IMR-90 (cell line): ENCODE results near the gene IL1A. TPM values are rescaled to one million over a fixed set of nuclear protein-coding genes. Genes with fewer than 3 reads are reported as not detected.

Experiments used
- ATAC-seq: fragments of 200-7000 bp; cut with Tn5 transposase; 2 replicates; pipeline ENCODE4 v1.9.1; 2020; ENCODE audit warnings: low read depth, mild to moderate bottlenecking, moderate library complexity
- BruUV-seq: library from RNA; stranded (reverse); fragments of 400-500 nt; replicated peaks from 2 replicates; lab custom pipeline; 2021; lab: Mats Ljungman, UMichigan
- CTCF ChIA-PET: fragments of 300-600 bp; formaldehyde crosslinking; extraction: SDS; loops from one replicate; lab custom pipeline; 2021; ENCODE audit warnings: antibody characterized with exemption; lab: Yijun Ruan, JAX
- POLR2A ChIA-PET: fragments of 300-600 bp; sonication (Branson Sonifier 250); formaldehyde crosslinking; loops from one replicate; lab custom pipeline; 2022; ENCODE audit warnings: antibody characterized with exemption; ENCODE audit not compliant: unreplicated experiment; lab: Charles Lee
- DNase-seq: peaks from one replicate; pipeline ENCODE4 v3.0.0; 2013
- H2AFZ ChIP-seq: replicated peaks from 2 replicates; pipeline ENCODE3; 2013; ENCODE audit warnings: low read length, mild to moderate bottlenecking; ENCODE audit not compliant: poor library complexity
- H2AK5ac ChIP-seq: 2 replicates; pipeline ENCODE4 v1.6.1; 2013; ENCODE audit warnings: low read depth, low read length, inconsistent platforms
- H2AK9ac ChIP-seq: replicated peaks from 2 replicates; pipeline ENCODE3; 2013; ENCODE audit warnings: mild to moderate bottlenecking, low read depth, low read length, moderate library complexity; ENCODE audit not compliant: poor library complexity
- H2BK120ac ChIP-seq: 2 replicates; pipeline ENCODE4 v1.6.1; 2013; ENCODE audit warnings: low read depth, low read length, inconsistent platforms
- H2BK15ac ChIP-seq: 3 replicates; pipeline ENCODE4 v1.6.1; 2013; ENCODE audit warnings: low read depth, low read length, inconsistent platforms
- H2BK20ac ChIP-seq: 2 replicates; pipeline ENCODE4 v1.6.1; 2013; ENCODE audit warnings: low read depth, mild to moderate bottlenecking, inconsistent platforms, low read length, moderate library complexity
- H2BK5ac ChIP-seq: 2 replicates; pipeline ENCODE4 v1.6.1; 2013; ENCODE audit warnings: mild to moderate bottlenecking, low read depth, low read length, inconsistent platforms; ENCODE audit not compliant: poor library complexity, severe bottlenecking
- H3K14ac ChIP-seq: replicated peaks from 2 replicates; pipeline ENCODE4 v1.6.1; 2013; ENCODE audit warnings: low read depth, low read length, inconsistent platforms
- H3K18ac ChIP-seq: 2 replicates; pipeline ENCODE4 v1.6.1; 2013; ENCODE audit warnings: low read depth, low read length, control low read depth
- H3K23ac ChIP-seq: 2 replicates; pipeline ENCODE4 v1.6.1; 2013; ENCODE audit warnings: low read depth, low read length, inconsistent platforms
- H3K27ac ChIP-seq: 2 replicates; pipeline ENCODE4 v1.5.1; 2013; ENCODE audit warnings: mild to moderate bottlenecking, control low read depth, low read length; ENCODE audit not compliant: insufficient read depth
- H3K27me3 ChIP-seq: 2 replicates; pipeline ENCODE4 v1.6.1; 2013; ENCODE audit warnings: low read length; ENCODE audit not compliant: control insufficient read depth, insufficient read depth
- H3K36me3 ChIP-seq: 2 replicates; pipeline ENCODE4 v1.6.1; 2013; ENCODE audit warnings: low read length, mixed read lengths; ENCODE audit not compliant: control insufficient read depth, insufficient read depth
- H3K4ac ChIP-seq: 2 replicates; pipeline ENCODE4 v1.6.1; 2013; ENCODE audit warnings: low read depth, low read length, inconsistent platforms
- H3K4me1 ChIP-seq: 2 replicates; pipeline ENCODE4 v1.6.1; 2013; ENCODE audit warnings: low read length, mixed read lengths; ENCODE audit not compliant: control insufficient read depth, insufficient read depth
- H3K4me2 ChIP-seq: 2 replicates; pipeline ENCODE4 v1.6.1; 2013; ENCODE audit warnings: low read depth, mild to moderate bottlenecking, control low read depth, low read length, moderate library complexity
- H3K4me3 ChIP-seq: 2 replicates; pipeline ENCODE4 v1.5.1; 2013; ENCODE audit warnings: low read depth, mild to moderate bottlenecking, control low read depth, low read length, moderate library complexity; ENCODE audit not compliant: insufficient read depth
- H3K56ac ChIP-seq: 2 replicates; pipeline ENCODE4 v1.6.1; 2013; ENCODE audit warnings: low read length, inconsistent platforms; ENCODE audit not compliant: insufficient read depth; ENCODE audit errors: extremely low read depth
- H3K79me1 ChIP-seq, 2 experiments: 2 replicates each; pipeline ENCODE4 v1.6.1; 2013; ENCODE audit warnings: low read length in 2 of 2, inconsistent platforms in 1 of 2, low read depth in 1 of 2
- H3K9ac ChIP-seq: 2 replicates; pipeline ENCODE4 v1.6.1; 2013; ENCODE audit warnings: low read depth, low read length, control low read depth
- H3K9me1 ChIP-seq: 2 replicates; pipeline ENCODE4 v1.6.1; 2013; ENCODE audit warnings: low read length, inconsistent platforms; ENCODE audit not compliant: insufficient read depth
- H3K9me3 ChIP-seq: 2 replicates; pipeline ENCODE4 v1.6.1; 2013; ENCODE audit warnings: low read length; ENCODE audit not compliant: control insufficient read depth, insufficient read depth
- H4K20me1 ChIP-seq: 2 replicates; pipeline ENCODE4 v1.6.1; 2013; ENCODE audit warnings: low read length, inconsistent platforms; ENCODE audit not compliant: insufficient read depth
- H4K5ac ChIP-seq: 2 replicates; pipeline ENCODE4 v1.6.1; 2013; ENCODE audit warnings: mild to moderate bottlenecking, low read depth, low read length, control low read depth
- H4K8ac ChIP-seq, 2 experiments: 2 replicates each; pipeline ENCODE4 v1.6.1; 2013; ENCODE audit warnings: low read depth in 2 of 2, low read length in 2 of 2, control low read depth in 1 of 2, inconsistent platforms in 1 of 2
- H4K91ac ChIP-seq: 2 replicates; pipeline ENCODE4 v1.6.1; 2013; ENCODE audit warnings: low read depth, low read length, inconsistent platforms; ENCODE audit not compliant: insufficient read depth
- BHLHE40 ChIP-seq: fragments of 150-350 bp; IDR thresholded peaks from 2 replicates; pipeline ENCODE4 v1.6.1; 2016; ENCODE audit warnings: mild to moderate bottlenecking, low read depth, low read length
- CEBPB ChIP-seq: IDR thresholded peaks from 2 replicates; pipeline ENCODE4 v1.6.1; 2012; ENCODE audit warnings: low read depth, low read length, improper control_type of control experiment
- CHD1 ChIP-seq: IDR thresholded peaks from 2 replicates; pipeline ENCODE4 v1.6.1; 2012; ENCODE audit warnings: low read depth, low read length, improper control_type of control experiment
- MAFK ChIP-seq: IDR thresholded peaks from 2 replicates; pipeline ENCODE4 v1.6.1; 2012; ENCODE audit warnings: low read depth, low read length, improper control_type of control experiment
- MAZ ChIP-seq: IDR thresholded peaks from 2 replicates; pipeline ENCODE4 v1.6.1; 2012; ENCODE audit warnings: low read depth, mild to moderate bottlenecking, low read length, improper control_type of control experiment, moderate library complexity, borderline replicate concordance
- MXI1 ChIP-seq: IDR thresholded peaks from 2 replicates; pipeline ENCODE4 v1.6.1; 2012; ENCODE audit warnings: low read depth, mild to moderate bottlenecking, low read length, moderate library complexity, borderline replicate concordance
- NFE2L2 ChIP-seq: fragments of 150-350 bp; IDR thresholded peaks from 2 replicates; pipeline ENCODE4 v1.6.1; 2016; ENCODE audit warnings: low read depth, mild to moderate bottlenecking, low read length
- POLR2A ChIP-seq: IDR thresholded peaks from 2 replicates; pipeline ENCODE4 v1.6.1; 2012; ENCODE audit warnings: mild to moderate bottlenecking, low read depth, low read length
- RAD21 ChIP-seq: IDR thresholded peaks from 2 replicates; pipeline ENCODE4 v1.6.1; 2012; ENCODE audit warnings: low read length, improper control_type of control experiment
- RCOR1 ChIP-seq: IDR thresholded peaks from 2 replicates; pipeline ENCODE4 v1.6.1; 2012; ENCODE audit warnings: mild to moderate bottlenecking, low read length, improper control_type of control experiment; ENCODE audit not compliant: insufficient replicate concordance
- RFX5 ChIP-seq: IDR thresholded peaks from 2 replicates; pipeline ENCODE4 v1.8.0; 2012; ENCODE audit warnings: low read depth, mild to moderate bottlenecking, low read length, moderate library complexity
- SMC3 ChIP-seq: fragments of 150-350 bp; IDR thresholded peaks from 2 replicates; pipeline ENCODE4 v1.6.1; 2016; ENCODE audit warnings: low read depth, mild to moderate bottlenecking, antibody characterized with exemption, low read length, moderate library complexity
- USF2 ChIP-seq: fragments of 150-350 bp; IDR thresholded peaks from 2 replicates; pipeline ENCODE4 v1.6.1; 2017; ENCODE audit warnings: mild to moderate bottlenecking, antibody characterized with exemption, low read length, low read depth
- WGBS, 2 experiments: methylation state at CpG; one replicate each; pipeline versions ENCODE4 v1.1.5 to v1.1.7; 2013; ENCODE audit warnings: missing lambda C conversion rate in 2 of 2; ENCODE audit not compliant: insufficient read length in 1 of 2; ENCODE audit errors: extremely low coverage in 2 of 2; 5-methylcytosine and 5-hydroxymethylcytosine counted together
- dilution Hi-C: fragments of 300-500 bp; cut with HindIII; formaldehyde crosslinking; loops from one replicate; pipeline ENCODE4 v1.14.3; 2018; ENCODE audit warnings: low sequenced_read_pairs; ENCODE audit not compliant: unreplicated experiment
- in situ Hi-C: fragments of 300-500 bp; cut with MboI; formaldehyde crosslinking; loops from 3 replicates; pipeline ENCODE4 v1.14.3; 2019; ENCODE audit warnings: low sequenced_read_pairs, inconsistent platforms, mixed read lengths
- intact Hi-C: fragments of 100-400 bp; cut with micrococcal nuclease; formaldehyde crosslinking; loops from 2 replicates; pipeline ENCODE4 v1.10.0; 2022
- polyA plus RNA-seq, 3 experiments: library from polyadenylated mRNA; depleted of rRNA; stranded (reverse); fragments of >200 nt; gene quantifications; 2 replicates each; pipeline ENCODE4 v1.2.3, GENCODE V29; 2012; ENCODE audit warnings: low replicate concordance in 1 of 3
- total RNA-seq: library from RNA; depleted of rRNA; stranded (reverse); fragments of >200 nt; gene quantifications from 2 replicates; pipeline ENCODE4 v1.2.3, GENCODE V29; 2012
- TF ChIP-seq, protein P1 (sequence below): fragments of 150-350 bp; IDR thresholded peaks from 2 replicates; pipeline ENCODE4 v1.6.1; 2016; ENCODE audit warnings: low read depth, mild to moderate bottlenecking, low read length, moderate library complexity, borderline replicate concordance
- TF ChIP-seq, protein P2 (sequence below): conservative IDR thresholded peaks from 2 replicates; pipeline ENCODE4 v1.5.1; 2012; ENCODE audit warnings: mild to moderate bottlenecking, low read depth, low read length, improper control_type of control experiment

Gene IL1A
- total and polyA plus RNA-seq, 2 of the 4 experiments (the other 2 are of a cell fraction), result 0.48 to 1.1 TPM

GRCh38 chr2:112800881-112801583, 16.7 kb upstream of the IL1A start:
- H4K20me1 ChIP-seq, result no peaks in the 10 kb centered on the region
- no peak overlapping the region for H3K4me3 ChIP-seq
- H3K18ac ChIP-seq, result no peak overlapping the region
- H3K36me3 ChIP-seq, result no peaks in the 10 kb centered on the region
- no peak overlapping the region for H3K4me2 ChIP-seq
- H3K9me1 ChIP-seq, result peaks cover 11% of the 10 kb centered on the region
- no peak for ATAC-seq
- no peak overlapping the region for H3K14ac ChIP-seq
- H4K91ac ChIP-seq, result no peak overlapping the region; the same call in 1 of the 2 replicates
- H2AK9ac ChIP-seq, result no peak overlapping the region
- no peak overlapping the region for H2BK5ac ChIP-seq
- H2BK120ac ChIP-seq, result no peak overlapping the region
- peak overlapping the region; percentile 13; the same call in 1 of the 2 replicates for H2BK20ac ChIP-seq
- no peak overlapping the region for H3K9ac ChIP-seq
- H2BK15ac ChIP-seq, result peak overlapping the region; percentile 13; the same call in 1 of the 3 replicates
- no peaks in the 10 kb centered on the region for H3K9me3 ChIP-seq
- H2AFZ ChIP-seq, result no peak overlapping the region
- H3K4me1 ChIP-seq, result no peaks in the 10 kb centered on the region; the same call in 1 of the 2 replicates
- CTCF ChIA-PET, result no interaction called here
- H3K23ac ChIP-seq, result no peak overlapping the region
- H3K27ac ChIP-seq, result no peak overlapping the region
- H3K4ac ChIP-seq, result peak overlapping the region; percentile 15; the same call in 1 of the 2 replicates
- in situ Hi-C loops (no loop called here), intact Hi-C loops (no loop called here), dilution Hi-C loops (no loop called here)
- no peak overlapping the region for H4K8ac ChIP-seq
- 79% methylated on average over 2 of the region's 4 CpGs; no CpG with 5 or more reads in 1 of the 2 experiments for WGBS, 2 experiments
- H4K5ac ChIP-seq, result no peak overlapping the region
- peaks cover 0 to 13% of the 10 kb centered on the region in 2 experiments; a peak in 2 of 4 replicates for H3K79me1 ChIP-seq
- H2AK5ac ChIP-seq, result no peak overlapping the region
- H3K56ac ChIP-seq, result no peak overlapping the region
- DNase-seq, result no peak
- BruUV-seq, result no TSS peak
- POLR2A ChIA-PET, result no interaction called here
- H3K27me3 ChIP-seq, result no peaks in the 10 kb centered on the region
- TF ChIP-seq BHLHE40, result no peak
- TF ChIP-seq NFE2L2, result no peak
- TF ChIP-seq, protein P1, sequence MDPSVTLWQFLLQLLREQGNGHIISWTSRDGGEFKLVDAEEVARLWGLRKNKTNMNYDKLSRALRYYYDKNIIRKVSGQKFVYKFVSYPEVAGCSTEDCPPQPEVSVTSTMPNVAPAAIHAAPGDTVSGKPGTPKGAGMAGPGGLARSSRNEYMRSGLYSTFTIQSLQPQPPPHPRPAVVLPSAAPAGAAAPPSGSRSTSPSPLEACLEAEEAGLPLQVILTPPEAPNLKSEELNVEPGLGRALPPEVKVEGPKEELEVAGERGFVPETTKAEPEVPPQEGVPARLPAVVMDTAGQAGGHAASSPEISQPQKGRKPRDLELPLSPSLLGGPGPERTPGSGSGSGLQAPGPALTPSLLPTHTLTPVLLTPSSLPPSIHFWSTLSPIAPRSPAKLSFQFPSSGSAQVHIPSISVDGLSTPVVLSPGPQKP, result no peak
- TF ChIP-seq USF2, result no peak
- TF ChIP-seq CEBPB, result no peak
- TF ChIP-seq MAFK, result no peak
- no peak for TF ChIP-seq POLR2A
- no peak for TF ChIP-seq RAD21
- TF ChIP-seq CHD1, result no peak
- no peak for TF ChIP-seq MAZ
- no peak for TF ChIP-seq RFX5
- TF ChIP-seq SMC3, result no peak
- TF ChIP-seq RCOR1, result no peak
- TF ChIP-seq, protein P2, sequence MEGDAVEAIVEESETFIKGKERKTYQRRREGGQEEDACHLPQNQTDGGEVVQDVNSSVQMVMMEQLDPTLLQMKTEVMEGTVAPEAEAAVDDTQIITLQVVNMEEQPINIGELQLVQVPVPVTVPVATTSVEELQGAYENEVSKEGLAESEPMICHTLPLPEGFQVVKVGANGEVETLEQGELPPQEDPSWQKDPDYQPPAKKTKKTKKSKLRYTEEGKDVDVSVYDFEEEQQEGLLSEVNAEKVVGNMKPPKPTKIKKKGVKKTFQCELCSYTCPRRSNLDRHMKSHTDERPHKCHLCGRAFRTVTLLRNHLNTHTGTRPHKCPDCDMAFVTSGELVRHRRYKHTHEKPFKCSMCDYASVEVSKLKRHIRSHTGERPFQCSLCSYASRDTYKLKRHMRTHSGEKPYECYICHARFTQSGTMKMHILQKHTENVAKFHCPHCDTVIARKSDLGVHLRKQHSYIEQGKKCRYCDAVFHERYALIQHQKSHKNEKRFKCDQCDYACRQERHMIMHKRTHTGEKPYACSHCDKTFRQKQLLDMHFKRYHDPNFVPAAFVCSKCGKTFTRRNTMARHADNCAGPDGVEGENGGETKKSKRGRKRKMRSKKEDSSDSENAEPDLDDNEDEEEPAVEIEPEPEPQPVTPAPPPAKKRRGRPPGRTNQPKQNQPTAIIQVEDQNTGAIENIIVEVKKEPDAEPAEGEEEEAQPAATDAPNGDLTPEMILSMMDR, result no peak
- TF ChIP-seq MXI1, result no peak
